NCI-H2196 treated with DMSO at 0.1 percent for 48 hours (cell line): ENCODE results near the gene FAM107B.
"Not testable (repeated sequence)": the region's sequence is repeated elsewhere in the genome, so short reads cannot be mapped to it uniquely, and the experiment has no call there.

ENCODE experiments used
- DNase-seq: peaks from one replicate; lab custom pipeline; 2025; ENCODE audit not compliant: unreplicated experiment; lab: John Stamatoyannopoulos, UW

FAM107B gene

GRCh38 chr10:14774797-14775196 lies at the start of gene FAM107B:
FAM107B (minus strand) TSS chr10:14774897; CDS start chr10:14774663, 234 bp downstream.
- DNase-seq, result no peak

DNA sequence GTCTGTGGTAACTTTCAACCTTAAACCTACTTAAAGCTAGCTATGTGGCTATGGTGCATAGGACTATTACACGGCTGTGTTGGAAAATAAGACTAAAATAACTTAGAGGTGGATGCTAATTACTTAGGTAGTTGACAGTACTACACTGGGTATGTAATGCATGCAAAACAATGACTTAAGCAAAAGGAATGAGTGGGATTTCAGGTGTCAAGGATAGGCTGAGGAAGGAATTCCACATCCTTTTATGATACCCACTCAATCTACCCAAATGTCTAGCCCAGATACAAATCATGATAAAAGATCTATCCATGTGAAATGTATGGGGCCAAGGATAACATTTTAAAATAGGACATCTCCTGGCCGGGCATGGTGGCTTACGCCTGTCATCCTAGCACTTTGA lies 49.3 kb upstream of the FAM107B start:
- no peak for DNase-seq

- no peak for DNase-seq
Observed at GRCh38 chr10:14822879-14823755, 48.4 kb upstream of the FAM107B start.

DNA sequence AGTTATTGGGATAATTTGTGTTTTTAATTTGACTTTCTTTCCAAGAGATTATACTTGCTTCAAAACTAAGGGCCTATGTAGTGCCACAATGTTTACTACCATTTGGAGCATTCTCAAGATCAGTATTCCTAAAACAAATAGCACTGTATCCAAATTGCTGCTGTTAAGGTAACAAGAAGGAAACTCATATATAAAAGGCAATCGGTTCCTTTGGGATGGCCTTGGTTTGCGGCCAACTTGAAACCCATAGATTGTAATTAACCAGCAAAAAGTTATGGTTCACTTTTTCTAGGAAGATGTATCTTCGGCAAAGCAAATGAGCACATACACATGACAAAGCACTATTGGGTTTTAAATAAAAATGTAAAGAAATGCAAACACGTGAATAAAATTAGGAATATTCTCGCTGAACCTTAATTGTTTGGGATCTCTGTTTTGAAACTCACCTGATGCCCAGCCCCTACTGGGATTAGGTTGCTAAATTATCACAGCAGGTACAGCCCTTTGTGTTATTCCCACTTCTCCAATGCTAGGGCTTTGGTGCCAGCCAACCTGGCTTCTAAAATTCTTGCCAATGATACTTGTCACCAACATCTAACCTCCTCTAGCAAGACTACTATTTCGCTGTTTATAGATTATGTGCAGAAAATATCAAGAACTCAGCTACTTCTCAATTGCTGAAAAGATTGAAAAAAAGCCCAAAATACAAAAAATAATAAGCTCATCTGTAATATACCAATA lies 47.1 kb upstream of the FAM107B start:
- DNase-seq, result no peak

- DNase-seq, result no peak
Observed at GRCh38 chr10:14820775-14821154, 46.1 kb upstream of the FAM107B start.

DNA sequence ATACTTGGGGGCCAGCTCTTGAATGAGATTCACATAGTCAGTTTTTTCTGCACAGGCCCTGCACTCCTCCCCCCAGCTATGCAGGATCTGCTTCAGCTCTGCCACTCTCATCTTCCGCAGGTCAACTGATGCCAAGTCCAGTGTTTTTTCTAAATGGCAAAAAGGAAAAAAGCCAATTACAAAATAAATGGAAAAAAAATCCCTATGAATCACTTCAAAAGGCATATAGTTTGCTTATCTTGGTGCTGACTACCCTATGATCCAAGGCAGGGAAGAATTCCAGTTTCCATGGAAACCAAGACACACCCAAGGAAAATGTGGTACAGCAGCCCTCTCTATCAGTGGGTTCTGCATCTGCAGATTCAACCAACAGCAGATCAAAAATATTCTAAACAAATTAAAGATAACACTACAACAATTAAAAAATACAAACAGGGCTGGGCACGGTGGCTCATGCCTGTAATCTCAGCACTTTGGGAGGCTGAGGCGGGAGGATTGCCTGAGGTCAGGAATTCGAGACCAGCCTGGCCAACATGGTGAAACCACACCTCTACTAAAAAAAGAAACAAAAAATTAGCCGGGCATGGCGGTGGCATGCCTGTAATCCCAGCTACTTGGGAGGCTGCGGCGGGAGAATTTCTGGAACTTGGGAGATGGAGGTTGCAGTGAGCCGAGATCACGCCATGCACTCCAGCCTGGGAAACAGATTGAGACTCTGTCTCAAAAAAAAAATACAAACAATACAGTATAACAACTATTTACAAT lies 45.5 kb upstream of the FAM107B start:
- no peak for DNase-seq

GRCh38 chr10:14816717-14817116 lies 42.0 kb upstream of the FAM107B start:
- DNase-seq, result not testable (repeated sequence)

DNA sequence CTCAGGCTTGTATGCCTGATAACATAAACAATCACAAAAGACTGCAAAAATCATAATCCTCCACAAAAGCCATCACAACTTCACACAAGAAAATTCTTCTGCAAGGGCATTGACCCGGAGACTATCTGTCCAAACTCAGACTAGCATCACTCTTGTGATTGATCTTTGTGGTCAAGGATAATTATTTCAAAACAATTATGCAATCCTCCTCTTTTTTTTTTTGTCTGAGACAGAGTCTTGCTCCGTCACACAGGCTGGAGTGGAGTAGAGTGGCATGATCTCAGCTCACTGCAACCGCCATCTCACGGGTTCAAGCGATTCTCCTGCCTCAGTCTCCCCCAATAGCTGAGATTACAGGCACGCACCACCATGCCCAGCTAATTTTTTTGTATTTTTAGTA lies 41.0 kb upstream of the FAM107B start:
- no peak for DNase-seq

DNA sequence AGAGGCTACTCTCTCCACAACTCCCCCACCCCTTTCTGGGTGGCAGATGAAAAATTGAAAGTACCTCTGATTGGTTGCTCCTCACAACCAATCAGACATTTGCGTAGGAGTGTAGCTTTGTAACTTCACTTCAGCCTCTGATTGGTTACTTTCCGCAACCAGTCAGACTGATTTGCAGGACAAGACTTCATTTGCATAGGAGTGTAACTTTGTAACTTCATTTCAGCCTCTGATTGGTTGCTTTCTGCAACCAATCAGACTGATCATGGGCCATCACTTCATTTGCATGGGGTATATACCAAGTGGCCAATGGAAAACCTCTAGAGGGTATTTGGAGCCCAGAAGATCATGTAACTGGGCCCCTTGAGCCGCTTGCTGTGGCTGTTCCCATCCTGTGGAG lies 37.6 kb upstream of the FAM107B start:
- DNase-seq, result no peak

- DNase-seq, result no peak
Observed at GRCh38 chr10:14810969-14811953, 36.6 kb upstream of the FAM107B start.

DNA sequence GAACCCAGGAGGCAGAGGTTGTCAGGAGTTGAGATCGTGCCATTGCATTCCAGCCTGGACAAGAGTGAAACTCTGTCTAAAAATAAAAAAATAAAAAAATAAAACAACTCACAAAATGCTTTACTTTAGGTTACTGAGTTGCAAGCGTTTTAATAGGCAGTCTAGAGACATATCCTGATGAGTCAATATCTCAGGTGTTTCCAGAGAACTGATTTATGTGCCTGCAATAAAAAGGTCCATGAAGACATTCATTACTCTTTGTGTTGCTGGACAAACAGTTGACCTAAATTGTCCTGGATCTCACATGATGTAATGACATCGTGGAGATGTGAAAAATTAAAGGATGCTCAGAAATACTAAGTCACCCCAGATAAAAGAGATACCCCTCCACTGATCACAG lies 31.6 kb upstream of the FAM107B start:
- no peak for DNase-seq

GRCh38 chr10:14803827-14804226 lies 29.1 kb upstream of the FAM107B start:
- no peak for DNase-seq

- no peak for DNase-seq
Observed at GRCh38 chr10:14801723-14802122, 27.0 kb upstream of the FAM107B start.

- no peak for DNase-seq
Observed at GRCh38 chr10:14800397-14800796, 25.7 kb upstream of the FAM107B start.

- DNase-seq, result no peak
Observed at GRCh38 chr10:14798636-14799035, 23.9 kb upstream of the FAM107B start.

DNA sequence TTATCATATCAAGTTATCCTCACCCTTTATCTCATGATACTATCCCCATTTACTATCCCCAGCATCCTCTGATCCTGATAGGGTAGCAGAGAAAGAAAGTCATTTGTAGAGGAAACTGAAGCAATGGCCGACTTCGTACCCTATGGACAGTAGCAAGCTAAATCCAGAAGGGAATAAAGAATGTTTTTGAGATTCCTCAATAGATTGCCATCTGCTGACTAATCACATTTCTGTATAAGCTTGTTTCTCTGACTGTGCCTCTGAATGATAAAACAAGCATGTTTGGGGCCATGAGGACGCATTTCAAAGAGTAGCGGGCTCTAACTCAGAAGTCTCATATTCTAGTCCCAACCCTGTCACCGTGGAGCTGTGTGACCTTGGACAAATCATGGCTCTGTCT lies 13.2 kb upstream of the FAM107B start:
- DNase-seq, result no peak

GRCh38 chr10:14784459-14785055 lies 9.9 kb upstream of the FAM107B start:
- DNase-seq, result no peak

DNA sequence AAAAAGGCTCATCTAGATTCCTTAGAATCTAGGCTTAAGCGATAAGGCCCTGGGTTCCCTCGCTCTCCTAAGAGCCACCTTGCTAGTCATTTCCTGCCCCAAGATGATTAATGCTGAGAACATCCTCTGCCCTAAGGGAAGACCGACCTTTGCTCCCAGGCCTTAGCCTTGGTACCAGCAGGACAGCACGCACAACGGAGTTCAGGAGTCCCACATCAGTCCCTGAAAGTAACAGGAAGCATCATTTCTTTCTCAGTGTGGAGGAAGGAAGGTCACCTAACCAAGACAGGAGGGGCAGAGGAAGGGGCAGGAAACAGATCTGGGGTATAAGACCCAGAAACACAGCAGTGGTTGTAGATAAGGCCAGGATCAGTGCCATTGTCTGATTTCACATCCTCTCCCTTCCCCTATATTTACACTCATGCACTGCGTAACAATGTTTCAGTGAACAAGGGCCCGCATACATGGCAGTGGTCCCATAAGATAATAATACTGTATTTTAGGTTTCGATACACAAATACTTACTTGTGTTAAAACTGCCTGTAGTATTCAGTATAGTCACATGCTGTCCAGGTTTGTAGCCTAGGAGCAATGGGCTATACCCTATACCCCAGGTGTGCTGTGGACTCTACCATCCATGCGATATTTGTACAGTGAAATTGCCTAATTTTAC lies 8.1 kb upstream of the FAM107B start:
- DNase-seq, result no peak

- no peak for DNase-seq
Observed at GRCh38 chr10:14781763-14782162, 7.1 kb upstream of the FAM107B start.
